Aorta (tissue), 5 donors: ENCODE results near the gene FLNC. TPM values are rescaled to one million over a fixed set of nuclear protein-coding genes. Genes with fewer than 3 reads are reported as not detected.

Experiments used
- ATAC-seq: fragments of 200-7000 bp; cut with Tn5 transposase; one replicate; pipeline ENCODE4 v1.9.1; 2022; ENCODE audit warnings: moderate library complexity; ENCODE audit not compliant: low FRiP score
- DNase-seq, 2 donors: peaks; one replicate each; pipeline ENCODE4 v3.0.0-alpha.2; 2020
- H3K27ac ChIP-seq, 2 donors: one replicate each; pipeline ENCODE4 v1.5.1; 2013; ENCODE audit warnings: low read length in 2 of 2, mild to moderate bottlenecking in 2 of 2, moderate library complexity in 2 of 2, control low read depth in 1 of 2, inconsistent platforms in 1 of 2, low read depth in 1 of 2
- H3K27me3 ChIP-seq, 2 donors: one replicate each; pipeline ENCODE4 v1.6.1; 2013; ENCODE audit warnings: control low read depth in 1 of 2, low read length in 1 of 2, mild to moderate bottlenecking in 1 of 2, moderate library complexity in 1 of 2; ENCODE audit not compliant: insufficient read depth in 2 of 2, control insufficient read depth in 1 of 2
- H3K36me3 ChIP-seq, 2 donors: one replicate each; pipeline ENCODE4 v1.6.1; 2013; ENCODE audit warnings: control low read depth in 1 of 2, low read length in 1 of 2, mild to moderate bottlenecking in 1 of 2; ENCODE audit not compliant: insufficient read depth in 2 of 2, control insufficient read depth in 1 of 2
- H3K4me1 ChIP-seq, 2 donors: one replicate each; pipeline ENCODE4 v1.6.1; 2013; ENCODE audit warnings: low read length in 2 of 2, control low read depth in 1 of 2, mild to moderate bottlenecking in 1 of 2, moderate library complexity in 1 of 2; ENCODE audit not compliant: insufficient read depth in 2 of 2, control insufficient read depth in 1 of 2
- H3K4me3 ChIP-seq, 2 donors: one replicate each; pipeline ENCODE4 v1.5.1; 2013; ENCODE audit warnings: low read length in 2 of 2, control low read depth in 1 of 2, mild to moderate bottlenecking in 1 of 2
- H3K9me3 ChIP-seq: one replicate; pipeline ENCODE4 v1.6.1; 2013; ENCODE audit warnings: mild to moderate bottlenecking, low read length; ENCODE audit not compliant: control insufficient read depth
- whole genome bisulfite sequencing, 2 donors: extraction: QIAGEN DNeasy Blood & Tissue Kit; methylation state at CpG; one replicate each; pipeline ENCODE4 v1.1.7; 2013; 5-methylcytosine and 5-hydroxymethylcytosine counted together
- intact Hi-C, 2 donors: fragments of 100-400 bp; cut with DNase I; formaldehyde crosslinking; loops; one replicate each; pipeline versions ENCODE4 v1.14.2 to v1.15.0; 2022
- polyA plus RNA-seq, 2 donors: library from polyadenylated mRNA; stranded (reverse); fragments of 200-250 nt; gene quantifications; one replicate each; pipeline ENCODE4 v1.2.3, GENCODE V29; 2013
- total RNA-seq, 2 donors: library from RNA; stranded (reverse); fragmentation: NEBNext Ultra II Directional; extraction: Animal tissue kit (Norgen Biotek cat#: 25700); gene quantifications; one replicate each; pipeline ENCODE4 v1.2.1, GENCODE V29; 2021
- donor health status: healthy with polysubstance abuse.
- donor health status: Bipolar disorder and iron deficiency.
- donor health status: DM: no; HTN: no; CAD: no.
- donor health status: DM: no; HTN: no; CAD: no.
- donor health status: DM: yes; HTN: yes; CAD: no.

Gene FLNC
- total and polyA plus RNA-seq, 4 donors: 7.8 to 245 (median 76.6) TPM

DNA sequence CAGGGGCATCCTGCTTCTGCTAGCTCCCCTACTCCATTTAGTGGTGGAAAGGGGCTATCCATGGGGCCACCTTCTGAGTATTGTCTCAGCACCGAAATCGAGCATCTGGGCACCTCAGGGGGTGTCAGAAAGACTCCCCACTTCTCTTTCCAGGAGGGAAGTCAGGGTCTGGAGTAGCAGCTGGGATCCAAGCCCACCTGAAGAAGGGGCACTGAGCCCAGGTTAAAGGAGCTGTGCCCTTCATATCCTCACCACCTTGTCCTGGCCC, 2.6 kb downstream of the FLNC start:
- Histone ChIP-seq H3K27ac (peak overlapping the region; percentile 6 to 77), H3K4me1 (no peaks in the 10 kb centered on the region), H3K36me3 (no peaks in the 10 kb centered on the region), H3K9me3 (no peaks in the 10 kb centered on the region), H3K27me3 (no peaks in the 10 kb centered on the region), H3K4me3 (peak overlapping the region in 1 of 2 donors; percentile 40)
- DNase-seq (no peak), ATAC-seq (no peak)
- intact Hi-C loops: loop anchor here in 1 of 2 donors (5.0 kb wide), 1 partner anchor 96 kb away; the partner anchor contains the start of gene CALU
- WGBS, 2 donors: 11 to 23% methylated on average over 2 of the region's 2 CpGs

DNA sequence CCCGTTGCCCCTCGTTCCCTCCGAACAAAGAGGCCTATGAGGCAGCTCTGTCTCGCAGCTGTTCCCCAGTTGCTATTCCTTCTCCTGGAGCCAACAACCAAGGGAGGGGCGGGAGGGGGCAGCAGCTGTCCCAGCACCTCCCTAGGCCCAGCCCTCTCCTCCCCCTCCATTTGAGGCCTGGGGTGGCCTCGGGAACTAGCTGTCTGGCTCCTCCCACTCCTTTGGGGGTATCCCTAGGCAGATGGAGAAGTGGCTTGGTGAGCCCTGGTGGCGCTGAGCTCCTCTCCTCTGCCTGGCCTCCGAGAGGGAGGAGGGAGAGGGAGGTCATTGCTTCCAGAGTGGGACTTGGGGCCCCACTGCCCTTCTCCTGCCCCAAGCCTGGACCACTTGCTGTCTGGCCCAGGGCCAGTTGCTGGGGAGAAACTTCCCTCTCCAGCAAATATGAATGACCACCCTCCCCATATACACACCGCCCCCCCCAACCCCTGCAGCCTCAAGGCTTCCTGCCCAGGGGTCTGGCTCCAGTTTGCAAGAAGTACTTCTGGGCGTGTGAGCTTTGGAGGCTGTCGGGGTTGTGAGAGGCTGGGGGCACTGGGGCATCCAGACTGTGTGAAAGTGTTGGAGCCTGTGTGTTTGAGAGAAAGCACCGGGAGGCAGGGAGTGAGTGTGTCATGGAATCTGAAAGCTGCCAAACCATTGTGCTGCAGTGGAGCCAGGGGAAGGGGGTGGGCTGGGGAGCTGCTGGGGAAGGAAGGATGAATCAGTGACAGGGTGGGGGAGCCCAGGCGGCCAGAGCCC, 3.1 kb downstream of the FLNC start:
- intact Hi-C loops: loop anchor here in 1 of 2 donors (5.0 kb wide), 1 partner anchor 96 kb away; the partner anchor contains the start of gene CALU
- Histone ChIP-seq H3K27ac (peak overlapping the region; percentile 6 to 77), H3K36me3 (no peaks in the 10 kb centered on the region), H3K27me3 (no peaks in the 10 kb centered on the region), H3K9me3 (no peaks in the 10 kb centered on the region), H3K4me3 (no peak overlapping the region), H3K4me1 (no peaks in the 10 kb centered on the region)
- DNase-seq (peak; percentile 83 to 88), ATAC-seq (peak; percentile 53)
- 3 to 6% methylated on average over 12 to 13 of the region's 13 CpGs for WGBS, 2 donors

DNA sequence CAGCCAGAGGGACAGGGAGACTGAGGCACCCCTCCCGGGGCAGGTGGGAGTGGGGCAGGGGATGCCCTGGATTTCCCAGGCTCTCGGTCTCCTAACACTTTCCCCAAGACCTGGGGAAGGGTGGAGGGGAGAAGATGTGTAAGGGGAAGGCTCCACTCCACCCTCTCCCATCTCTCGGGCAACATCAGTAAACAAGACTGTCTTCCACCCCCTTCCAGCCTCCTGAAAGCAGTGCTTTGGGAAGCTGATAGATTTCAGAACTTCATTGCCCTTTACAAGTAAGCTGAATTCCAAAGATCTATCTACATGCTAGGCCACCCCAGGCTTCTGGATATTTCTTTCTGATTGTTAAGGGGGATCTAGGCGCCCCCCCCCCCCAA, 3.7 kb downstream of the FLNC start:
- no peaks in the 10 kb centered on the region for H3K27me3 ChIP-seq
- WGBS, 2 donors: 16 to 23% methylated on average over 2 to 4 of the region's 4 CpGs
- no peak overlapping the region for H3K27ac ChIP-seq
- DNase-seq: peak in 1 of 2 donors; percentile 17
- H3K4me1 ChIP-seq: no peaks in the 10 kb centered on the region
- no peaks in the 10 kb centered on the region for H3K36me3 ChIP-seq
- intact Hi-C loops: loop anchor here in 1 of 2 donors (5.0 kb wide), 1 partner anchor 97 kb away; the partner anchor contains the start of gene CALU
- ATAC-seq: no peak
- H3K4me3 ChIP-seq: no peak overlapping the region
- no peaks in the 10 kb centered on the region for H3K9me3 ChIP-seq

DNA sequence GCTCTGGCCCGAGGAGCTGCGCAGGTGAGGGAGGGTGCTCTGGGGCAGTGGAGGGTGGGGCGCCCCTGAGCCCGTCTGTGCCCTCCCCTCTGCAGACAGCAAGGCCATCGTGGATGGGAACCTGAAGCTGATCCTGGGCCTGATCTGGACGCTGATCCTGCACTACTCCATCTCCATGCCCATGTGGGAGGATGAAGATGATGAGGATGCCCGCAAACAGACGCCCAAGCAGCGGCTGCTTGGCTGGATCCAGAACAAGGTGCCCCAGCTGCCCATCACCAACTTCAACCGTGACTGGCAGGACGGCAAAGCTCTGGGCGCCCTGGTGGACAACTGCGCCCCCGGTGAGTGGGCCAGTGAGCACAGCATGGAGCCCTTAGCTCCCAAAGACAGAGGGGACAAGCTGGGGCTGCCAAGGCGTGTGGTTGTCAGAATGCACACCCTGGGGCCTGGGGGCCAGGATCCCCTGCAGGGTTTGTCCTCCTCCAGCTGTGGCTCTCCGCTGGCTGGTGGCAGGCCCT, 5.1 kb downstream of the FLNC start:
- 78 to 88% methylated on average over 16 of the region's 16 CpGs for WGBS, 2 donors
- no peak overlapping the region for H3K27ac ChIP-seq
- H3K36me3 ChIP-seq: peaks cover 0 to 2% of the 10 kb centered on the region in 2 donors
- H3K4me3 ChIP-seq: no peak overlapping the region
- peak in 1 of 2 donors; percentile 38 for DNase-seq
- no peaks in the 10 kb centered on the region for H3K27me3 ChIP-seq
- no peaks in the 10 kb centered on the region for H3K9me3 ChIP-seq
- intact Hi-C loops: no loop called here
- ATAC-seq: no peak
- H3K4me1 ChIP-seq: no peaks in the 10 kb centered on the region

DNA sequence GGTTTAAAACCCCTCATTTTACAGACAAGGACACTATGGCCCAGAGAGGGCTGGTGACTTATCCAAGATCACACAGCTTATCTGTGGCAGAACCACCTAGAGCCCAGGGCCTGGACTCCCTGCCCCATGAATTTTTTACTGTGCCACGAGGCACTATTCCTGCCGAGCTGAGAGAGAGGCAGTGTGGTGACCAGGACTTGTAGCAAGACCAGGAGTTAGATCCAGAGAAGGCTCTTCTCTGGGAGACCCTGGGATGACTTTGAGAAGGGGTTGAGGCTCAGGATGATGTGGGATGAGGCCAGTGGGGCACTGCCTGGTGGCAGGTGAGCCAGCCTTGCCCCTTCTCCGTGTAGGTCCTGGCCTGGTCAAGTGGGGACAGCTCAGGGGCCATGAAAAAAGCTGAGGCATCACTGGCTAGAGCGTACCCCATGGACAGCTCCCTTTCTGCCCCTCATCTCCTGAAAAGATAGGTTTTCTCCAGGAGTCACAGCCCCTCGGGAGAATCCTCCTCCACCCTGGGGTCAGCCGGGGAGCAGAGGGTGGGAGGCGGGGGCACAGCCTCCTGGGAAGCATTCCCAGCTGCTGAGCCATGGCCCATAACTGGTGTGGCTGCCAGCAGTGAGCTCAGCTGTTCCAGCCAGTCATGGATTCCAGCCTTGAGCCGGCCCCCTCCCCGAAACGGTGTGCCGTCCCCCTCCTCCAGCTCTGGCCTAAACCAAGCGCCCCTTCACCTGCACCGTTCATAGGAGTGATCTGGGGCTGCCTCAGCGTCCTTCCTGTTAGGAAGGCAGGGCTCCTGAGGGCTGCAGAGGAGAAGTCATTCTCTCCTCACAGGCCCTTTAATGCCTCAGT, 5.8 kb downstream of the FLNC start:
- Histone ChIP-seq H3K4me1 (no peaks in the 10 kb centered on the region), H3K27me3 (no peaks in the 10 kb centered on the region), H3K36me3 (peaks cover 0 to 3% of the 10 kb centered on the region in 2 donors), H3K4me3 (no peak overlapping the region), H3K9me3 (no peaks in the 10 kb centered on the region), H3K27ac (peak overlapping the region; percentile 12 to 34)
- no peak for ATAC-seq
- peak; percentile 82 to 90 for DNase-seq
- WGBS, 2 donors: 17 to 23% methylated on average over 14 of the region's 14 CpGs
- intact Hi-C loops: no loop called here

DNA sequence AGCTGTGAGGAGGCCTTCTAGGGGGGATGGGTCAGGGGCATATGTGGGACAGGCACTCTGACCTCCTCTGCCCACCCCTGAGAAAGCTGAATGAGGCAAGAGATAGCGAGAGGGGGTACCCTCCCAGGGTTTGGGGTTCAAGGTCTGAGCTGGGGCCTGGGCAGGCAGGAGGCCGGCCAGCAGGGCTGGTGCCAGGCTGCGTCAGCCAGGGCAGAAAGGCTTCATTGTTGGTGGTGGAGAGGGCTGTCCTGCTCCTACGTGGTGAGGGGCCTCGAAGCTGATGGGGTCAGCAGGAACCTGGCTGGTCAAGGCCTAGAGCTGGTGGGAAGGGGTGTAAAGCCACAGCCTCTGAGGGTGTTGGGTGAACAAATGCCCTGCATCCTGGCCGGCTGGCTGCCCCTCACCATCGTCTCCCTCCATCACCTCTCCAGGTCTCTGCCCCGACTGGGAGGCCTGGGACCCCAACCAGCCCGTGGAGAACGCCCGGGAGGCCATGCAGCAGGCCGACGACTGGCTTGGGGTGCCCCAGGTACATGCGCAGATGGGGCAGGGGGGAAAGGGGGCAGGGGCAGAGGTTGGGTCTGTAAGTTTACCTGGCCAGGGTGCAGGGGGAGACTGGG, 6.6 kb downstream of the FLNC start:
- H3K27me3 ChIP-seq: no peaks in the 10 kb centered on the region
- no peak overlapping the region for H3K4me3 ChIP-seq
- intact Hi-C loops: no loop called here
- ATAC-seq (no peak), DNase-seq (peak in 1 of 2 donors; percentile 34)
- no peaks in the 10 kb centered on the region for H3K4me1 ChIP-seq
- no peaks in the 10 kb centered on the region for H3K9me3 ChIP-seq
- peaks cover 0 to 8% of the 10 kb centered on the region in 2 donors for H3K36me3 ChIP-seq
- peak overlapping the region in 1 of 2 donors; percentile 29 for H3K27ac ChIP-seq
- WGBS, 2 donors: 79 to 81% methylated on average over 14 of the region's 14 CpGs

DNA sequence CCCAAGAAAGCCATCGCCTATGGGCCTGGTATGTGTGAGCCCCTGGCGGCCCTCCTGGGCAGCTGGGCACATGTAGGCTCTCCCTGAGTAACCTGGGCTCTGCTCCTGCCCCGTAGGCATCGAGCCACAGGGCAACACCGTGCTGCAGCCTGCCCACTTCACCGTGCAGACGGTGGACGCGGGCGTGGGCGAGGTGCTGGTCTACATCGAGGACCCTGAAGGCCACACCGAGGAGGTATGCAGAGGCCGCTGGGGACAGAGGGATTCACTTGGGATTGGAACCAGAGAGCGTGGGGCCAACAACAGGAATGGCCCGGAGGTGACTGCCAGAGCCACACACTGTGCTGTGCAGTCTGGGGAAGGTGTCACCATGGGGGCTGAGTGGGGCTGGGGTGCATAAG, 7.3 kb downstream of the FLNC start:
- Histone ChIP-seq H3K27ac (no peak overlapping the region), H3K4me3 (no peak overlapping the region), H3K27me3 (no peaks in the 10 kb centered on the region), H3K36me3 (peaks cover 0 to 9% of the 10 kb centered on the region in 2 donors), H3K9me3 (no peaks in the 10 kb centered on the region), H3K4me1 (no peaks in the 10 kb centered on the region)
- ATAC-seq (no peak), DNase-seq (peak in 1 of 2 donors; percentile 39)
- intact Hi-C loops: no loop called here
- 91 to 94% methylated on average over 16 of the region's 16 CpGs for WGBS, 2 donors

DNA sequence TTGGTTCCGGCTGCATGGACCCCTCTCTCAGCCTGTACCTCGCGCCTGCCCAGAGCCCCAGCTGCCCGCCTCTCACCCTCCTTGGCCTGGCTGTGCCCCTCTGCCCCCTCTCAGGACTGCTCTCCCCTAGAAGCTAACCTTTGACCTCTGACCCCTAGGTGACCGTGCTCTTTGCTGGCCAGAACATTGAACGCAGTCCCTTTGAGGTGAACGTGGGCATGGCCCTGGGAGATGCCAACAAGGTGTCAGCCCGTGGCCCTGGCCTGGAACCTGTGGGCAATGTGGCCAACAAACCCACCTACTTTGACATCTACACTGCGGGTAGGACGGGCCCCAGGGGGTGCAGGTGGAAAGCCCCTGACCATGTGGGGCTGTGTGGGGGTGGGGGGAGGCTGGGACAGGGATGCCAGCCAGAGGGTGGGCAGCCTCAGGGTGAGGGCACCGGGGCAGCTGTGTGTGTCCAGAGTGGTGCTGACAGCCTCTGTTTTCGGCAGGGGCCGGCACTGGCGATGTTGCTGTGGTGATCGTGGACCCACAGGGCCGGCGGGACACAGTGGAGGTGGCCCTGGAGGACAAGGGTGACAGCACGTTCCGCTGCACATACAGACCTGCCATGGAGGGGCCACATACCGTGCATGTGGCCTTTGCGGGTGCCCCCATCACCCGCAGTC, 8.0 kb downstream of the FLNC start:
- Histone ChIP-seq H3K36me3 (peaks cover 0 to 9% of the 10 kb centered on the region in 2 donors), H3K27me3 (no peaks in the 10 kb centered on the region), H3K4me3 (no peak overlapping the region), H3K27ac (no peak overlapping the region), H3K4me1 (no peaks in the 10 kb centered on the region), H3K9me3 (no peaks in the 10 kb centered on the region)
- peak; percentile 37 to 70 for DNase-seq
- WGBS, 2 donors: 91 to 92% methylated on average over 22 of the region's 22 CpGs
- no peak for ATAC-seq
- intact Hi-C loops: no loop called here
